Measurements from ENCODE around the gene RBMS1. TPM values are rescaled to one million over a fixed set of nuclear protein-coding genes. Genes with fewer than 3 reads are reported as not detected.

Gene RBMS1
- total RNA-seq, 4 donors from 2014 or later: 86.0 to 110 (median 91.5) TPM

GRCh38 chr2:160366474-160366873, 127.1 kb downstream of the RBMS1 start:
- H3K36me3 ChIP-seq: no peaks in the 10 kb centered on the region
- WGBS, 2 donors (ENCODE audit: low coverage in 1 of 2): 56 to 70% methylated on average over 1 of the region's 1 CpG
- no peaks in the 10 kb centered on the region for H3K27me3 ChIP-seq
- peaks cover 29 to 100% (median 43%) of the 10 kb centered on the region in 3 donors for H3K4me1 ChIP-seq
- no peak for TF ChIP-seq POLR2AphosphoS5 (IDR thresholded peaks at IDR 0.05)
- TF ChIP-seq, protein P1, sequence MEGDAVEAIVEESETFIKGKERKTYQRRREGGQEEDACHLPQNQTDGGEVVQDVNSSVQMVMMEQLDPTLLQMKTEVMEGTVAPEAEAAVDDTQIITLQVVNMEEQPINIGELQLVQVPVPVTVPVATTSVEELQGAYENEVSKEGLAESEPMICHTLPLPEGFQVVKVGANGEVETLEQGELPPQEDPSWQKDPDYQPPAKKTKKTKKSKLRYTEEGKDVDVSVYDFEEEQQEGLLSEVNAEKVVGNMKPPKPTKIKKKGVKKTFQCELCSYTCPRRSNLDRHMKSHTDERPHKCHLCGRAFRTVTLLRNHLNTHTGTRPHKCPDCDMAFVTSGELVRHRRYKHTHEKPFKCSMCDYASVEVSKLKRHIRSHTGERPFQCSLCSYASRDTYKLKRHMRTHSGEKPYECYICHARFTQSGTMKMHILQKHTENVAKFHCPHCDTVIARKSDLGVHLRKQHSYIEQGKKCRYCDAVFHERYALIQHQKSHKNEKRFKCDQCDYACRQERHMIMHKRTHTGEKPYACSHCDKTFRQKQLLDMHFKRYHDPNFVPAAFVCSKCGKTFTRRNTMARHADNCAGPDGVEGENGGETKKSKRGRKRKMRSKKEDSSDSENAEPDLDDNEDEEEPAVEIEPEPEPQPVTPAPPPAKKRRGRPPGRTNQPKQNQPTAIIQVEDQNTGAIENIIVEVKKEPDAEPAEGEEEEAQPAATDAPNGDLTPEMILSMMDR (IDR thresholded peaks at IDR 0.05): no peak
- no peak for TF ChIP-seq EP300 (IDR thresholded peaks at IDR 0.05)
- TF ChIP-seq POLR2A (IDR thresholded peaks at IDR 0.05): no peak
- no peak for ATAC-seq
- no peak overlapping the region for H3K4me3 ChIP-seq
- H3K9me3 ChIP-seq: no peaks in the 10 kb centered on the region
- H3K27ac ChIP-seq: peak overlapping the region in 1 of 4 donors; percentile 17

GRCh38 chr2:160365716-160366367, 127.8 kb downstream of the RBMS1 start:
- Histone ChIP-seq H3K9me3 (no peaks in the 10 kb centered on the region), H3K4me3 (no peak overlapping the region), H3K27me3 (no peaks in the 10 kb centered on the region), H3K36me3 (no peaks in the 10 kb centered on the region), H3K4me1 (peaks cover 29 to 99% (median 38%) of the 10 kb centered on the region in 3 donors), H3K27ac (peak overlapping the region in 2 of 4 donors; percentile 9 to 36)
- ATAC-seq: peak; percentile 40
- 38 to 50% methylated on average over 4 of the region's 5 CpGs for WGBS, 2 donors (ENCODE audit: low coverage in 1 of 2)
- TF ChIP-seq POLR2A (IDR thresholded peaks at IDR 0.05) (no peak), POLR2AphosphoS5 (IDR thresholded peaks at IDR 0.05) (no peak), EP300 (IDR thresholded peaks at IDR 0.05) (no peak)
- TF ChIP-seq, protein P1 (IDR thresholded peaks at IDR 0.05): no peak

- ATAC-seq: peak; percentile 57
- Histone ChIP-seq H3K27ac (peak overlapping the region in 3 of 4 donors; percentile 8 to 38 (median 10)), H3K27me3 (no peaks in the 10 kb centered on the region), H3K4me3 (no peak overlapping the region), H3K9me3 (no peaks in the 10 kb centered on the region), H3K36me3 (no peaks in the 10 kb centered on the region), H3K4me1 (peaks cover 29 to 92% (median 36%) of the 10 kb centered on the region in 3 donors)
- WGBS, 2 donors (ENCODE audit: low coverage in 1 of 2): 67 to 94% methylated on average over 2 of the region's 2 CpGs
- no peak for TF ChIP-seq POLR2AphosphoS5 (IDR thresholded peaks at IDR 0.05)
Observed at GRCh38 chr2:160364364-160364763, 129.2 kb downstream of the RBMS1 start.

DNA sequence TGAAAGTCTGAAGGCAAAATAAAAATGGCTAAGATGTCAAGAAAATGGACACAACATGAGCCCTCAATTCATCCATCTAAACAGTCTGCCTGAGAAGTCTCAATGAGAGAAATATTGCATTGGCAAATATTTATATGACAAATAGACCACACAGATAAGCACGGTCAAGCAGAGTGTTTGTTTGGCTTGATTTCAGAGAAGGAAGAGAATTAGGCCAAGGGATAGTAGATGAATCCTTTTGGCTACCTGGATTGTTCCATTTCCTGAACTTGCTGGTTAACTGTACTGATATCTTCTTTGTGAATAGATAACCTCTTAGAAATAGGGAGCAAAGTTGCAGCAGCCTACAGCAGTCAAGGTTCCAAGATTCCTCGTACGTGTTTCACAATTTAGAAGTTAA, 129.6 kb downstream of the RBMS1 start:
- no peaks in the 10 kb centered on the region for H3K27me3 ChIP-seq
- no peak overlapping the region for H3K4me3 ChIP-seq
- 35 to 42% methylated on average over 3 of the region's 3 CpGs for WGBS, 2 donors (ENCODE audit: low coverage in 1 of 2)
- H3K36me3 ChIP-seq: no peaks in the 10 kb centered on the region
- ATAC-seq: no peak
- H3K4me1 ChIP-seq: peaks cover 29 to 88% (median 32%) of the 10 kb centered on the region in 3 donors
- H3K9me3 ChIP-seq: no peaks in the 10 kb centered on the region
- TF ChIP-seq POLR2AphosphoS5 (IDR thresholded peaks at IDR 0.05) (no peak), POLR2A (IDR thresholded peaks at IDR 0.05) (no peak), EP300 (IDR thresholded peaks at IDR 0.05) (no peak)
- TF ChIP-seq, protein P1 (IDR thresholded peaks at IDR 0.05): no peak
- peak overlapping the region in 3 of 4 donors; percentile 8 to 38 (median 10) for H3K27ac ChIP-seq

- Histone ChIP-seq H3K27ac (no peak overlapping the region), H3K36me3 (no peaks in the 10 kb centered on the region), H3K9me3 (no peaks in the 10 kb centered on the region), H3K4me1 (peaks cover 23 to 79% (median 29%) of the 10 kb centered on the region in 3 donors), H3K27me3 (no peaks in the 10 kb centered on the region), H3K4me3 (no peak overlapping the region)
- ATAC-seq: no peak
- TF ChIP-seq, protein P1 (IDR thresholded peaks at IDR 0.05): no peak
- no peak for TF ChIP-seq POLR2A (IDR thresholded peaks at IDR 0.05)
- no peak for TF ChIP-seq POLR2AphosphoS5 (IDR thresholded peaks at IDR 0.05)
- TF ChIP-seq EP300 (IDR thresholded peaks at IDR 0.05): no peak
- WGBS, 2 donors (ENCODE audit: low coverage in 1 of 2): 60 to 61% methylated on average over 4 of the region's 4 CpGs
Observed at GRCh38 chr2:160363055-160363454, 130.6 kb downstream of the RBMS1 start.

All from gastroesophageal sphincter (tissue), 4 donors.